LoVo (cell line): ENCODE data around the gene SDK2.
A peak's percentile ranks its signal among the peaks of the same experiment; 100 is the strongest.

Experiments used
- DNase-seq: peaks from one replicate; pipeline ENCODE4 v3.0.0-alpha.2; 2016; ENCODE audit warnings: low spot score

Gene SDK2

DNA sequence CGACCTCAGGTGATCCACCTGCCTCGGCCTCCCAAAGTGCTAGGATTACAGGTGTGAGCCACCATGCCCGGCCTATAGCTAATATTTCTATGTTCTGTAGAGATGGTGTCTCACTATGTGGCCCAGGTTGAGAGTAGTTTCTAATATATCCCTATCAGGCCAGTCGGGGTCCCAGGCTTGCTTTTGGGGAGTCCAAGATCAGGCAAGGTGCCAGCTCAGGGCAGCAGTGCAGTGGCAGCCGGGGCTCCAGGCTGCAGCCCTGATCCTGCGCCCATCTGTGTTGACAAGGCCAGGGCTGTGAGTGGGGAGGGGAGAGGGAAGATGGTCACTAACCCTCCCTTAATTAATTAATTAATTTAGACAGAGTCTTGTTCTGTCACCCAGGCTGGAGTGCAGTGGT lies 254.8 kb downstream of the SDK2 start:
- no peak for DNase-seq

DNA sequence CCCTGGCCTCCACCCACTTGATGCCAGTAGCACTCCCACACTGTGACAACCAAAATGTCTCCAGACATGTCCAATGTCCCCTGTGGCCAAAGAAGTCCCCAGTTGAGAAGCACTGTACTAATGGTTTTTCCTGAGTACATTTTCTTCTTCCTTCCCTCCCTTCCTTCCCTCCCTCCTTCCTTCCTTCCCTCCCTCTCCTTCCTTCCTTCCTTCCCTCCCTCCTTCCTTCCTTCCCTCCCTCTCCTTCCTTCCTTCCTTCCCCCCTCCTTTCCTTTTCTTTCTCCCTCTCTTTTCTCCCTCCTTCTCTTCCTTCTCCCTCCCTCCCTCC lies 255.7 kb downstream of the SDK2 start:
- no peak for DNase-seq

DNA sequence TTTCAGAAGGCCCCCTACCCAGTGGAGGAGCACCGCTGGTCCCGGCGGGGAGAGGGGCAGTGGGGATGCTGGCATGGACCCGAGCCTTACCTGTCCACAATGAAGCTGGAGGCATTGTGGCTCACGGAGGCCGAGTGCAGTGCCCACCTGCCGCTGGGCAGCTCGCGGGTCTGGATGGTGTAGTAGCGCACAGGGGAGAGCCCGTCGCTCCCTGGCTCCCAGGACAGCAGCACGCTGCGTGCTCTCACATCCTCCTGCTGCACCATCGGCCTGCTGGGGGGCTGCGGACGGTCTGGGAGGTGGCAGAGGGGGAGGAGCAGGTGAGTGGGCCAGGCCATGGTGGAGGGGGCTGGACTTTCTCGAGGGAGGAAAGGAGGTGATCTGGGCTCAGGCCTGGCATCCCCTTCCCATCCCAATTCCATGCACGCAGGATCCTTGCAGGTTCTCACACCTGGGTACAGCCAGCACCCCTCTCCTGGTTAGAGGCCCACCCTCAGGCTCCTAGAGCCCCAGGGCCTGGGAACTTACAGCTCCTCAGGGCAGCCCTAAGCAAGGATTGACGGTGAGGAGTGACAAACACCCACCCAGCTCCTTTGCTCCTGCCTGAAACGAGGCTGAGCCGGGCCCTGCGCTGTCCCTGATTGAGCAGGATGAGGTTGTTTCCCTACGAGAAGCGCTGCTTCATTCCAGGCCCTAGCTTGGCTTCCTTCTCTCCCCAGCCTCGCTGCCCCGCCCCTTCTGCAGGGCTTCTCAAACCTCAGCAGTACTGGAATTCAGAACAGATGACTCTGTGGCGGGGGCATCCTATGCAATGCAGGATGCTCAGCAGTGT lies 256.3 kb downstream of the SDK2 start:
- no peak for DNase-seq

DNA sequence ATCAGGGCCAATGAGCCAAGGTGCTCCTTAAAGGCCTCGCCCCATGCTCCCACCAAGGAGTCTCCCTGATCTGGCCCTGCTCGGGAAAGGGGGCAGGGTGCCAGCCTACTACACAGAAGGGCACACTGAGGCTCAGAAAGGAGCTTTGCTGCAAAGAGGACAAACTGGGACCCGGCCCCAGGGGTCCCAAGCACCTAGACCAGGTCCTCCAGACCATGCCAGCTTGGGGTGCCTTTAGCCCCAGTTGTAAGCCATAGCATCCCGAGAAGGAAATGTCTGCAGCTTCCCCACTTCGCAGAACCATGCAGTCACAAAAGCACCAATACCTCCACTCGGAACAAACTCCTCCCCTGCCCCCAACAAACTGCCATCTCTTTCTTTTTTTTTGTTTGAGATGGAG lies 257.7 kb downstream of the SDK2 start:
- DNase-seq = no peak

DNA sequence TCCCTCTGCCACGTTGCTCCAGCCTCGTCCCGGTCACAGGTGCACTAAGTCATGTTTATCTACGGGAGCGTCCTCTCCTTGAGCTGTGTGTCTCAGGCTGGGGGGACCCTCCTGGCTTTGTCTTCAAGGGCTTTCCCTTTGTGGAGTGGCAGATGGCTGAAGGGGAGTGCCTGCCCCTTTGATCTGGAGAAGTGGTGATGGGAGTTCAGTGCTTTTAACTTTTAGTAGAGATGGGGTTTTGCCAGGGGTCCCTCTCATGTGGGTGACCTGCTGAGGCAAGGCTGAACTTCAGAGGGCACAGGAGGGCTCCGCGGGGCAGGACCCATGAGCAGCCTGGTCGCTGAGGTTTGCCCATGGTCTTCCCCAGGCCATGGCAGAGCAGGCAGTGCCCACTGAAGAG lies 259.3 kb downstream of the SDK2 start:
- no peak for DNase-seq

DNA sequence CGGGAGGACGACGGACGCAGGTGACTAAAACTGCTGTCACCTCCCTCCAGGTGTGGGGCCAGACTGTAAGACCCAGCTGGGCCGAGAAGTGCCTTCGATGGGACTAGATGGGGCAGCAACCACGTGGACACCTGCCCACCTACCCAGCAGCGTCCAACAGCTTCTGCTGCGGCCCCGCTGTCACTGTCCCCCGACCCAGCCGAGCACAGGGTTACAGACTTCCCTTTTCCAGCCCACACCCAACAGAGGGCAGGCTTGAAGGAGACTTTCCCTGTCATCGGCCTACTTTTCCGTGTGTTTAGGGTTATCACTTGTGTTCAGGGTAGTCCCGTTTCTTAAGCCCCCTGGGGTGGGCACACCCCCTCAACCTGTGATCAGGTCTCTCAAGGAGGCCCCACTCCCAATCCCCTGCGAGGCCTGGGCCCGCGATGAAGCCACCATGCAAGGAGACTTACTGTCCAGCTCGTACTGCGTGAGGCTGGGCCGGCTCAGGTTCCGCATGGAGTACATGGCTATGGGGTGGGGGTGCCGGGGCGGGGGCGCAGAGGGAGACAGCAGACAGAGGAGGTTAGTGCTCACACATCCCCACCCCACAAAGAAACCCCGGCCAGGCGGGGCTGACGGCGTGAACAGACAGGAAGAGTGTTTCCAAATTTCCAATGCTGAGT lies 263.7 kb downstream of the SDK2 start:
- DNase-seq = no peak

DNA sequence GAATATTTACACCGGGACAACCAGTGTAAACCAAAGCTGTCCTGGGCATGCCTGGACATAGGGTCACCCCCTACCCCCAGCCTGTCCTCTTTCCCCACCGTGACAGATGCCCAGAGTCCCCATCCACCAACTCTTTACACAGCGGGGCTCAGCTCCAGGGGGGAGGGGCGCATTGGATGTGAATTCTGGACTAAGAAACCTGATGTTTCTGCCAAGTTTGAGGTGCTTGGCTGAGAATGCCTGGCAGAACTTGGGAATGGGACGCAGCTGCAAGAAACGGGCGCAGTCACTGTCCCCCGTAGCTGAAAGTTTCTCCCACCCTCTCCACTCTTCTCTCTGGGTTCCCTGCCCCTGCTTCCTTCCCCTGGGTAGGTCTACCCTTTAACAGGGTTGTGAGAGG lies 264.4 kb downstream of the SDK2 start:
- no peak for DNase-seq

DNA sequence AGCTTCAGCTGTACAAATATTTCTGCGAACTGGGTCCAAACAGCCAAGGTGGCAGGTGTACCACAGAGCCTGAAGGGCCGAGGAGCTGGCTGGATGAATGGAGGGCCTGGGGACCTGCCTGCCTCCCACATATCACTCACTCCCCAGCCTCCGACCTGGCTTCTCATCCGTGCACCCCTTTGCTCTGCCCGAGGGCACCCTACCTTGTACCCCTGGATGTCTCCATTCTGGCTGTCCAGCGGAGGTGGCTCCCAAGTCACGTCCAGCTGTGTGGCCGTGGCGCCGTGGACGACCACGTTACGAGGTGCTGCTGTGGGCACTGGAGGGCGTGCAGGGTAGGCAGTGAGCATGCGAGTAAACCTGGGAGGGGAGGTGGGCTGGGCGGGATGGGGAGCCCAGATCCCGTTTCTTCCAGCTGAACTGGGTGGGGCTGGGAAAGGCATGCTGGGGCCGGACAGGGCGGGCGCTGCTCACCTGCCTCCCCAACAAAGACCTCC lies 265.2 kb downstream of the SDK2 start:
- DNase-seq = no peak

DNA sequence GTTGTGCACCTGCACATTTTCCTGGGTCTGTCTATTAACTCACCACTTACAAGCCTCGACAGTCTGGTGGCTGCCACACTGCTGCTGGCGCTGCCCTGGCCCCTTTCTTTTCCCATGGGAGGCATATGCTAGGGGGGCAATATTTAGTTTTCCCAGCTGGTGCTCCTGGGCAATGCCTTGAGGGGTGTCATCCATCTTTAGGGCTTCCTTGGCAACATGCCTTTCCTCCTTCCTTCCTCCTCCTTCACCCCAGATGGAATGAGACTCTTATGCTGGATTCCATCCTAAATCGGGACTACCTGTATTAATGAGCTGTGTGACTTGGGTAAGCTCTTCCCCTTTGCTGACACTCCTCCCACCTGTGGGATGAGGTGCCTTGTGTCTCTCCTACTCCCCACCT lies 267.6 kb downstream of the SDK2 start:
- DNase-seq = no peak

DNA sequence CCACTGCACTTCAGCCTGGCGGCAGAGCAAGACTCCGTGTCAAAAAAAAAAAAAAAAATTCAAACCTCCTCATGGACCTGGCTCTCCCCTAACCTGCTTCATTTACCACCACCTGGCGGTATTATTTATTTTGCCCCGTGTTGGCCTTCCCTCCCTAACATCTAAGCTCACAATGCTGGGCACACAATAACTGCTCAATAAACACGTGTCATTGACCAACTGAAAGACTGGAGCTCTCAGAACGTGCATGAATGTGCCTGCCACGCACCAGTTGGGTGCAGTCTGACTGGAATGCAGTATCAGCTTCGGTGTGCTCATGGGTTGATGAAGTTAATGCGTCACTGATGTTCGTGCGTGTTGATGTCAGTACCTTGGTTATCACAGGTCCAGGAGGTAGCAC lies 268.1 kb downstream of the SDK2 start:
- no peak for DNase-seq

DNA sequence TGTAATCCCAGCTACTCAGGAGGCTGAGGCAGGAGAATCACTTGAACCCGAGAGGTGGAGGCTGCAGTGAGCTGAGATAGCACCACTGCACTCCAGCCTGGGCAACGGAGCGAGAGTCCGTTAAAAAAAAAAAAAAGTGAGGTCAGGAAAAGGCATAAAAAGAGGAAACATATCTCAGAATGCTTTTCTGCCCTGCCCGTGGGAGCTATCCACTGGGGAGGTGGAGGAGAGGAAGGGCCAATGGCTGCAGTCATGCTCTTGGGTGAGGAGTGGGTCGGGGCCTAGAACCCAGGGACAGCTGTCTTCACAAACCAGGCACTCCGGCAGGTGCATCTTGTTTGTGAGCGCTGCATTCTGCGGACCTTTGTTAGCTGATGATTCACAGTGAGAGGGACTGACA lies 272.4 kb downstream of the SDK2 start:
- no peak for DNase-seq

DNA sequence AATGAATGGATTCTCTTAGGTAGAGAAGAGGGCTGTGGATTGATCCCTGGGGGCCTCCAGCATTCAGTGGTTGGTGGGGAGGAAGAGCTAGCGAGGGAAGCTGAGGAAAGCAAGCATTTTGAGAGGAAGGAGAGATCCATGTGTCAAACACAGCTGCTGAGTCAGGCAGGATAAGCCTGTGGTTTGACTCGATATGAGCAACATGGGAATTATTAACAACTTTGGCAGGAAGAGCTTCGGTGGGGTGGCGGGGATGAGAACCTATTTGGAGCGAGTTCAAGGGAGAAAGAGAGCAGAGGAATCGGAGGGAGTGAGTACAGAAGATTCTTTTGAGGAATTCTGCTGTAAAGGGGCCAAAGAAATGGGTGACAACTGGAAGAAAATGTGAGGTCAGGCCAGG lies 273.0 kb downstream of the SDK2 start:
- DNase-seq = no peak

DNA sequence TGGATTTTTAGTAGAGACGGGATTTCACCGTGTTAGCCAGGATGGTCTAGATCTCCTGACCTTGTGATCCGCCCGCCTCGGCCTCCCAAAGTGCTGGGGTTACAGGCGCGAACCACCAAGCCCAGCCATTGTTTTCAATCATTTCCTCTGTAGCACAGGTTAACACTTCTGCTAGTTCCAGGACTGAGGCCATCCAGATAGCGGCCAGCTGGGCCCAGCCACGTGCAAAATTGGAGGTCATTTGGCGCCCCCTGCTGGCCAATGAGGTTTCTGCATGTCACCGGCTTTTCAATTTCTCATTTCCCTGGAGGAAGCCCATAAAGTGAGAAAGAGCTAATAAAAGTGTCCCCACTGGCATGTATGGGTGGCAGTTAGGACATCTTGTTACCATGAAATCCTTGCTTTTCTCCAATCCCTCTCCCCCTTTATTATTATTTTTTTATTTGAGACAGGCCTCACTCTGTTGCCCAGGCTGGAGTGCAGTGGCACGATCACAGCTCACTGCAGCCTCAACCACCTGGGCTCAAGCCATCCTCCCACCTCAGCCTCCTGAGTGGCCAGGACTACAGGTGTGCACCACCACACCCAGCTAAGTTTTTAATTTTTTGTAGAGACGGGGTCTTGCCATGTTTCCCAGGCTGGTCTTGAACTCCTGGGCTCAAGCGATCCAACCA lies 274.3 kb downstream of the SDK2 start:
- DNase-seq = peak; percentile 74

DNA sequence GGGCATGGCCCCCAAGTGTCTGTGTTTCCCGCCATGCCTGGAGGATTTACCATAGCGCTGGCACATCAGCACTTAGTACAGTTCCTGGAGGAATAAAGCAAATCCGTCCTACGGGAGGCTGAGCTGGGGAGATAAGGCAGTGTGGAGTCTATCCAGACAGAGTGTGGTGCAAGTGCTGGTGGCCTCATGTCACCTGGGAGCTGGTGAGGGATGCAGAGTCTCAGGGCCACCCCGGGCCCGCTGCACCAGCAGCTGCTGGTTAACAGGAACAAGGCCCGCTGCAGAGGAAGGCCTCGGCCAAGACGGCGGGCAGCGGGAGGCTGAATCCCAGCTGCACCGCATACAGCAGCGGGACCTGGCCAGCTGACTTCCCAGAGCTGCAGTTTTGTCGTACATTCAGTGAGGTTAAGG lies 275.1 kb downstream of the SDK2 start:
- no peak for DNase-seq

DNA sequence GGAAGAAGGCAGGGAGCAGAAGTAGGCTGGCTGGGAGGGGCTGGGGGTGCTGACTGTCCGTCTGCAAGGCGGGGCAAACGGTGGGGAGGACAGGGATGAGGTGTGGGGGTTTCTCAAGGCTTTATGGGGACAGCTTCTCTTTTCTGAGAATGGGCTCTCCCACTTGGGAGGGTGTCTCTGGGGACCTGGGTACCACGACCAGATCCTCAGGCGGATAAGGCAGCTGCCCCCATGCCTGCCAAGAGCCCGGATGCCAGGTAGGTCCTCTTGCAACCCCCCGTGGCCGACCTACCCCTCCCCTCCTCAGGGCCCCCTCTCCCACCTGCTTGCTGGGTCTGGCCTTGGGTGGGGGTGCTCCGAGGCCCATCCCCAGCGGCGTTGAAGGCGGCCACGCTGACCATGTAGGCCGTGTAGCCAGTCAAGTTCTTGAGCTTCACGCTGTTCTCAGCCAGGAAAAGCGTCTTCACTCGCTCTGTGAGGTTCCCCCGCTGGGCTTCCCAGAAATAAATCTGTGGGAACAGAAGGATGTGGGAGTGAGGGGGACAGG lies 276.1 kb downstream of the SDK2 start:
- no peak for DNase-seq

DNA sequence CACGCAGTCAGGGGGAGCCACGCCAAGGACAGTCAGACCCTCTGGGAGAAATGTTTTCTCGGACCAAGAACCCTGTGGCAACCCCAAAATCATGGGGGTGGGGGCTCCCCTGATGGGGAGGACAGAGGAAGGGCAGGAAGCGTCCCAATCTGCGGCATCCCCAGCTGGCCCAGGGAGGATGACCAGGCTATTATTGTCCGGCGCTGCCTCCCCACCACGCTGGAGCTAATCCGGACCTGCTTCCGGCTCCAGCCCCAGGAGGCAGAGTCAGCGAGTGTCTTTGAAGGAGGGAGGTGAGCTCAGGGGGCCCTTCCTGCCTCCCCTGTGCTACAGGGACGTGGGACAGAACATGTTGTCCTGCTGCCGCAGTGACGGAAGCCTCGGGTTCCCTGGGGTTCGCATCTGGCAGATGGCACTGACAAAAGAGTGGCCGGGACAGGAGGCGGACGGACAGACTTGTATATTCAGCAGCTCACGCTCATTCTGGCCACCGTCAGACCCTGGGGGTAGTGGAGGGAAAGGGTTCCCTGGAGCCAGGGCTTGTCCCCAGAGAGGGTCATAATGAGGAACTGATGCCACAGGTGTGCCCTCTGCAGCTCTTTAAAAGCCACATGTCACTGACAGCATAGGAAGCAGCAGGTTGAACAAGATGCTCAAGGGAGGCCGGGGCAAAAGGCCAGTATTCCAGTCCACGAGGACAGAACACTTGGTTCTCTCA lies 278.2 kb downstream of the SDK2 start:
- no peak for DNase-seq

DNA sequence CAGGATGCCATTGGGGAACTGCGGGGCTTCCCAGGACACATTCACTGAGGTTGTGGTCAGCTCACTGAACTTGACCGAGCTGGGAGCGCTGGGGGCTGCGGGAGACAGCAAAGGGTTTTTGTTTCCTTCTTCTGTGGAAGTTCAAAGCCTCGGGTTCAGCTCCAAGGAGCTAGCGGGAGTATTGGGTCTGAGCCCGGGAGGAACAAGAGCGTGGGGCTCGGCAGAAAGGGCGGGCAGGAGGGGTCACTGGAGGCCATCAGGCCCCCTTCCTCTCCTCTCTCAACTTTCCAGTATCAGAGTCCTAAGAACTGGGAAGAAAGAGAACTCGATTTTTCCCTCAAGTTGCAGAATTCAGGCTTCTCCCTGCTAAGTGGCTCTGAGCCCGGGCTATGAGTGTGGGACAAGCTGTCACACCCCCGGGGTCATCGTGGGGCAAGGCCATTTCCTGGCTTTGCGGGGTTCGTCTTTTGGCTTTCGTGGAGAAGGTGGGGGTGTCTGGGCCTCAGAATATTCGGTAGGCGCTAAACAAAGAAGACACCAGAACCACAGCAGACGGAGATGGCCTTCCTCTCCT lies 278.9 kb downstream of the SDK2 start:
- no peak for DNase-seq

DNA sequence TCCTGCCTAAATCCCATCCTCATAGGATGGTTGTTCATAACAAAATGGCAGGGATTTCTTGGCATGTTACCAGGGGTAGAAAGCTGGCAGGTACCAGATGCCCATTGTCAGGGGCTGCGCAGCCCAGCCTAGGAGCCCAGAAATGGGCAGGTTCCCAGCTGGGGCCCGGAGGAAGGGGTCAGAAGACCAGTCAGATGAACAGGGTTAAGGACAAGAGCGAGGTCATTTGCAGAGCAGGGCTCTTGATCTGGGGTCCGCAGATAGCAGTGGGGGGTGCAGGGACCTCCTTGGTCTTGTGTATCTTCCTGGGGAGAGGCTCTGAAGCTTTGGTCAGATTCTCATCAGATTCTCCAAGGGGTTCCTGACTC lies 280.1 kb downstream of the SDK2 start:
- no peak for DNase-seq

DNA sequence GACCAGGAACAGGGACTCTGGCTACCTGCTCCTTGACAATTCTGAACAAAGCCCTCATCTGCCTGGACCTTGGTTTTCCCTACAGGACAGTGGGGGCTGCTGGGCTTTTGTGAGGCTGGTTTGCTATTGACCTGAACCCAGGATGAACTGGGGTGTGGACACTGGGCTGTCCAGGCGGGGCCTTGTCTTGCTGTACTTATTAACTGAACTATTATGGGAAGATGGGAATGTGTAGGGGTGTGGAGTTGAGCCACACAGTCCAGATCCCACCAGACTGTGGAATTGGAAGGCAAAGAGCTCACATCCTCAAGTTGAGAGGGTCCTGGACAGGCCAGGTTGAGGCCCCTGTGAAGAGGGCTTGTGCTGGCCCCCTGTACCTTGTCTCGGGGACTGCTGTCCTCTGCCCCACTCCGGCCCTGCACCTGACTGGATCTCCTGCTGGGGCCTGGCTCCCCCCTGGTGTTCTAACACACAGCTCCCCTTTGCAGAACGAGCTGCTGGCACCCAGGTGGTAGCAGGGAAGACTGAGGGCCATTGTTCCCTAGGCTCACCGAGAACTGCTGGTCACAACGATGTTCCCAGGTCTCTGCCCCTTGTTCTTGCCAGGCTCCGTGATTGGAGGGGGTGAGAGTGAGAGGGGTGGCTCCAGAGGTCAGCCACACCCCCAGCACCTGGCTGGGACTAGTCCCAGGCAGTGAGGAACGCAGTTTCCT lies 280.6 kb downstream of the SDK2 start:
- no peak for DNase-seq

DNA sequence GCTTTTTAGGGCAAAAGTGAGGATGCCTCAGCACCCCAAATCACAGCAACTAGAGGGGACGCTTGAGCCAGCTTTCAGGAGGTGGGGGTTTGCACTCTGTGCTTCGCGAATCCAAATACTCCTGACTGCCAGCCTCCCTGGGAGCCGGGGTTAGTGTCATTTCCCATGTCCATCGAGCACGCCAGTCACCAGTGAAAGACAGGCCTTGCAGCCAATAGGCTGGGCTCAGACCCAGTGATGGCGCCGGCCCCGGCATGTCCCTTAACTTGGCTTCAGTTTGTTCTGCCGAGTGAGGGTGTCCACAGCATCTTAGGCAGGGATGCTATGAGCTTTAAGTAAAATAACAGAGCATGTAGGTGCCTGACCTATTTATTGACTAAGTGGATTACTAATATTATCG lies 281.5 kb downstream of the SDK2 start:
- DNase-seq = no peak
